Natural killer cell treated with Interleukin-12 subunit alpha and Interleukin-12 subunit beta and Interleukin-15 and Interleukin-18, amount 100 ng/mL, for 72 hours (primary cell): Measurements from ENCODE around the gene ACOT6. TPM values are rescaled to one million over a fixed set of nuclear protein-coding genes. Genes with fewer than 3 reads are reported as not detected.
"Not testable (repeated sequence)": the region's sequence is repeated elsewhere in the genome, so short reads cannot be mapped to it uniquely, and the experiment has no call there.

Experiments
- ATAC-seq, 2 donors: fragments of 150-1000 bp; cut with Tn5 transposase in 1 of 2; sonication (Bioruptor Pico), chemical (Tn5 transposase) in 1 of 2; 2 replicates each; pipeline ENCODE4 v1.10.0; 2021
- DNase-seq: peaks from one replicate; pipeline ENCODE4 v3.0.0; 2022; ENCODE audit warnings: low spot score
- H3K27ac Mint-ChIP-seq, 2 donors: 1 replicate in 1 of 2; 2 replicates in 1 of 2; pipeline ENCODE4 v1.8.0; 2022; ENCODE audit warnings: mixed read lengths in 2 of 2, mild to moderate bottlenecking in 1 of 2, moderate library complexity in 1 of 2
- H3K27me3 Mint-ChIP-seq, 2 donors: 1 replicate in 1 of 2; 2 replicates in 1 of 2; pipeline ENCODE4 v1.8.0; 2022; ENCODE audit warnings: mixed read lengths in 2 of 2
- H3K36me3 Mint-ChIP-seq: one replicate; pipeline ENCODE4 v1.8.0; 2022; ENCODE audit warnings: mixed read lengths
- H3K4me1 Mint-ChIP-seq, 2 donors: 1 replicate in 1 of 2; 2 replicates in 1 of 2; pipeline ENCODE4 v1.8.0; 2022; ENCODE audit warnings: low read depth in 2 of 2, mixed read lengths in 2 of 2, mild to moderate bottlenecking in 1 of 2
- H3K4me3 Mint-ChIP-seq: one replicate; pipeline ENCODE4 v1.8.0; 2022; ENCODE audit warnings: mixed read lengths
- H3K9me3 Mint-ChIP-seq: 2 replicates; pipeline ENCODE4 v1.8.0; 2022; ENCODE audit warnings: mixed read lengths
- total RNA-seq, 2 donors: library from RNA; stranded (reverse); gene quantifications; one replicate each; pipeline ENCODE4 v1.2.3, GENCODE V29; 2022

The ACOT6 gene
- total RNA-seq, 2 donors from 2014 or later: not detected

DNA sequence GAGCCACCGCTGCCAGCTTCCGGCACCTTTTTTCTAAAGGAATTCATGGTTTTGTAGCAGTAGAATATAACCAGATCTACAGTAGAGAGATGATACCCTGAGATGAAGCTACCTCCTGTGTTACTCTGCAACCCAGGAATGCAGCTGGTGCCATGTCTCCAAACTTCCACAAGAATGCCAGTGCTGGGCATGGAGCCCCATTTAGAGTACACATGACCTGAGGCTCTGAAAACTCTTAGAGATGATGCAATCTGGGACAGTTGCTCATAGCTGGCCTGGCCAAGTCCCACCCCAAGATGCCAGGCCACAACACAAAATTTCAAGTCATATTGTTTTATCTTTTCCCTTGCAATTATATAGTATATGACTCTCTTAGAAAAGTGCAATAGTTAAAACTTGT lies 35.1 kb upstream of the ACOT6 start:
- H3K27me3 Mint-ChIP-seq, DNase-seq, H3K4me1 Mint-ChIP-seq, ATAC-seq, H3K4me3 Mint-ChIP-seq, H3K9me3 Mint-ChIP-seq, H3K27ac Mint-ChIP-seq, H3K36me3 Mint-ChIP-seq: not testable (repeated sequence)

DNA sequence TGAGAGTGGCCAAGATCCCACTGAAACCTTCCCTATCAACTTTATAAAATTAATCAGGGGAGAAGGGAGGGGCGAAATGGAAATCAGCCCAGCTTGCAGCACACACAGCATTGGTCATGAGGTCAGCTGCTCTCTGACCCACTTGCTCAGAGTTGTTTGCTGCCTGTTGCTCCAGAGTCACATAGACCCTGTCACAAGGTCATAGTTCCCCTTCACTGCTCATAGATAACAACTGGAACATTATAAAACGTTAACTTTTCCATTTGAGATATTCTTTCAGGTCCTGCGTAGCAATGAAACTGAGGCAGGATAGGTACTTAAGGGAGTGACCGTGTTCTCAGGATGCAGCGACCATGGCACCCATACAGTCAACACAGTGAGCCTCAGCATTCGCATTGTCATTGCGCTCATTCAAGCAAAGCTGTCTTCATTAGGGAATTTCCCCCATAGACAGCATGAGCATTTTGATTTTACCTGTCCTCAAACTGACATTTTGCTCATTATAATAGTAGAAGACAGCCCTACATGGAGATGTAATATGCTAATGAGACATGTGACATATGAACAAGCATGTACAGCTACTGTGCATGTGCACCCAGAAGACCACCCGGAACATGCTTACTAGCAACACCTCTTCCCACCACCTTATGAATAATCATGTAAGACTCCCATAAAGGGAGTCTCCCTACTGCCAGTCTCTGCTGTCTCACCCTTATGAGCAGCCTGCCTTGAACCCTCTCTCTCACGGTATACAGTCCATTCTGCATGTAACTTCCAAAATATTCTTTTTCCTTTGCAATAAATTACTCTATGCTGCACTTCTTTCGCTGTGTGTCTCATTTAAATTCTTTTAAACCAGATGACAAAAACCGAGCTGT lies 30.0 kb upstream of the ACOT6 start:
- H3K4me1 Mint-ChIP-seq, DNase-seq, ATAC-seq, H3K9me3 Mint-ChIP-seq, H3K36me3 Mint-ChIP-seq, H3K27me3 Mint-ChIP-seq, H3K27ac Mint-ChIP-seq, H3K4me3 Mint-ChIP-seq: not testable (repeated sequence)

DNA sequence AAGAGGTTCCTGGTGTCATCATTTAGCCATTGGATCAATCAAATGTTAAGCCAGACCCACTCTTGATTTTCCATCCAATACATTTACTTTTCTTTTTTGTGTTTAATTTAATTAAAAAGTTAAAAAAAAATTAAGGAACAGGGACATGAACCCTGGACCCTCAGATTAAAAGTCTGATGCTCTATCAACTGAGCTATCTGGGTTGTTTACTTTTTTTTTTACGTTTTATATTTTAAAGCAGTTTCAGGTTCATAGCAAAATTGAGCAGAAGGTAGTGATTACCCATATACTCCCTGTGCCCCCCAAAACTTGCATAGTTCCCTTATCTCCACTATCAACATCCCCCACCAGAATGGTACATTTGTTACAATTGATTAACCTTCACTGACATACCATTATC lies 23.6 kb upstream of the ACOT6 start:
- ATAC-seq (no peak), DNase-seq (no peak)
- H3K36me3 Mint-ChIP-seq: no peaks in the 10 kb centered on the region
- no peak overlapping the region for H3K27ac Mint-ChIP-seq
- H3K27me3 Mint-ChIP-seq: no peaks in the 10 kb centered on the region
- peaks cover 5 to 12% of the 10 kb centered on the region in 2 donors for H3K4me1 Mint-ChIP-seq
- H3K9me3 Mint-ChIP-seq: no peaks in the 10 kb centered on the region
- H3K4me3 Mint-ChIP-seq: no peak overlapping the region

DNA sequence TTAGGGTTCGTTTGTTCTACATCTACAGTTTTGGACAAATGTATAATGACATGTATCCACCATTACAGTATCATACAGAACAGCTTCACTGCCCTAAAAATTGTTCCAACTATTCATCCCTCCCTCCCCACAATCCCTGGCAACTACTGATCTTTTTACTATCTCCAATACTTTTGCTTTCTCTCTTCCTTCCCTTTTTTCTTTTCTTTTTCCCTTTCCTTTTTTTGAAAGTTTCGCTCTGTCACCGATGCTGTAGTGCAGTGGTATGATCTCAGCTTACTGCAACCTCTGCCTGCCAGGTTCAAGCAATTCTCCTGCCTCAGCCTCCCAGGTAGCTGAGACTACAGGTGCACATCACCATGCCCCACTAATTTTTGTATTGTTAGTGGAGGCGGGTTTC lies 23.2 kb upstream of the ACOT6 start:
- no peak overlapping the region for H3K4me3 Mint-ChIP-seq
- ATAC-seq (no peak), DNase-seq (no peak)
- no peaks in the 10 kb centered on the region for H3K36me3 Mint-ChIP-seq
- no peak overlapping the region for H3K27ac Mint-ChIP-seq
- H3K27me3 Mint-ChIP-seq: no peaks in the 10 kb centered on the region
- peaks cover 5 to 13% of the 10 kb centered on the region in 2 donors for H3K4me1 Mint-ChIP-seq
- no peaks in the 10 kb centered on the region for H3K9me3 Mint-ChIP-seq

DNA sequence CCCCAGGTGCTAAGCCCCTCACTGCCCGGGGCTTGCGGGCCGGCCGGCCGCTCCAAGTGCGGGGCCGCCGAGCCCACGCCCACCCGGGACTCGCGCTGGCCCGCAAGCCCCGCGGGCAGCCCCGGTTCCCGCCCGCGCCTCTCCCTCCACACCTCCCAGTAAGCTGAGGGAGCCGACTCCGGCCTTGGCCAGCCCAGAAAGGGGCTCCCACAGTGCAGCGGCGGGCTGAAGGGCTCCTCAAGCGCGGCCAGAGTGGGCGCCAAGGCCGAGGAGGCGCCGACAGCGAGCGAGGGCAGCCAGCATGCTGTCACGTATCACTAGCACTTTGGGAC lies 21.7 kb upstream of the ACOT6 start:
- not testable (repeated sequence) for H3K9me3 Mint-ChIP-seq, DNase-seq, H3K27me3 Mint-ChIP-seq, H3K36me3 Mint-ChIP-seq, ATAC-seq, H3K27ac Mint-ChIP-seq
- Mint-ChIP-seq H3K4me3 (peak overlapping the region; percentile 69), H3K4me1 (peaks cover 5 to 13% of the 10 kb centered on the region in 2 donors)

DNA sequence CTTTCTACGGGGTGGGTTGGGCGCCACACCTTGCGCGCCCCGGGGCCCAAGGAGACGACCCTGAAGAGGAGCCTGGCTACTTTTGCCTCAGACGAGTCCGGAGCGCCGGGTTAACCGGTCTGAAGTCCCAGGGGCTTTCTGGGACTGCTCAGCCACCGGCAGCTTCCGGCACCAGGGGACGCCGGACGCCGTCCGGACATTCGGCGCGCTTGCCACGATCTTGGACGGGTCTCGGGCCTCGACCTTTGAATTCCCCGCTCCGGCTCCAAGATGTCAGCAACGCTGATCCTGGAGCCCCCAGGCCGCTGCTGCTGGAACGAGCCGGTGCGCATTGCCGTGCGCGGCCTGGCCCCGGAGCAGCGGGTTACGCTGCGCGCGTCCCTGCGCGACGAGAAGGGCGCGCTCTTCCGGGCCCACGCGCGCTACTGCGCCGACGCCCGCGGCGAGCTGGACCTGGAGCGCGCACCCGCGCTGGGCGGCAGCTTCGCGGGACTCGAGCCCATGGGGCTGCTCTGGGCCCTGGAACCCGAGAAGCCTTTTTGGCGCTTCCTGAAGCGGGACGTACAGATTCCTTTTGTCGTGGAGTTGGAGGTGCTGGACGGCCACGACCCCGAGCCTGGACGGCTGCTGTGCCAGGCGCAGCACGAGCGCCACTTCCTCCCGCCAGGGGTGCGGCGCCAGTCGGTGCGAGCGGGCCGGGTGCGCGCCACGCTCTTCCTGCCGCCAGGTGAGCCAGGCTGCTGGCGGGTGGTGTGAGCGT lies 20.4 kb upstream of the ACOT6 start, which contains the start of gene ACOT4:
Gene ACOT4, plus strand, starts transcription at position 184 of the 760 bp plus-strand sequence. Its CDS starts 87 bp downstream, at position 271.
- peak within 1 kb of the TSS; percentile 69 for H3K4me3 Mint-ChIP-seq
- H3K27me3 Mint-ChIP-seq: no peaks in the 10 kb centered on the region
- DNase-seq (peak; percentile 67), ATAC-seq (peak; percentile 88 to 91)
- peaks cover 5 to 13% of the 10 kb centered on the region in 2 donors for H3K4me1 Mint-ChIP-seq
- no peaks in the 10 kb centered on the region for H3K36me3 Mint-ChIP-seq
- H3K9me3 Mint-ChIP-seq: no peaks in the 10 kb centered on the region
- peak within 1 kb of the TSS; percentile 47 to 51 for H3K27ac Mint-ChIP-seq

DNA sequence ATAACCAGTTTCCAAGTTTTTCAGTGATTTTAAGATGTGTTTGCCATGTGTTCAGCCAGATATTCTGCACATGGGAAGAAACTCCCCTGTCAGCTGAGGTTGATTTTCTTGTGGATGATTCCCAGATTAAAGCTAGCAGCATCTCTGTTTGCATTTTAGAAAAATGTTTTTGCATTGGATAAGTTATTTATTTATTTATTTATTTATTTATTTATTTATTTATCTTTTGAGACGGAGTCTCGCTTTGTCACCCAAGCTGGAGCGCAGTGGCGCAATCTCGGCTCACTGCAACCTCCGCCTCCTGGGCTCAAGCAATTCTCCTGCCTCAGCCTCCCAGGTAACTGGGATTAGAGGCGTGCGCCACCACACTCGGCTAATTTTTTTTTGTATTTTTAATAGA lies 17.8 kb upstream of the ACOT6 start:
- no peak for ATAC-seq
- Mint-ChIP-seq H3K4me1 (peaks cover 5 to 13% of the 10 kb centered on the region in 2 donors), H3K36me3 (no peaks in the 10 kb centered on the region), H3K4me3 (no peak overlapping the region), H3K27me3 (no peaks in the 10 kb centered on the region), H3K9me3 (no peaks in the 10 kb centered on the region), H3K27ac (no peak overlapping the region)
- no peak for DNase-seq

DNA sequence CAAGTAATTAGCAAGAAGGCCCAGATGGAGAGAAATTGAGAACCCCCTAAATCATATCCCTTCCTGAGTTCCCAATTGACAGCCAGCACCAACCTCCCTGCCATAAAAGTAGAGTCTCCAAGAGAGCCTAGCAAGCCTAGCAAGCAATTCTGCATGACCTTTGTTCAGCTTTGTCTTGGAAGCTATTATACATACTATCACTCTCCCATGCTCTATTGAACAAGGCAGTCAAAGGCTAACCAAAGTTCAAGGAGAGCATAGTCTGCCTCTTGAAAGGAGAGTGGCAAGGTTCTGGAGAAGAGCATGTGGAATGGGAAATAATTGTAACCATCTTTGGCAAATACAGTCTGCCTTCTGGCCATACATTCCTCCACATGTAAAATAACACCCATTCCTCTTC lies 12.8 kb upstream of the ACOT6 start:
- Mint-ChIP-seq H3K4me3 (no peak overlapping the region), H3K27ac (no peak overlapping the region), H3K36me3 (no peaks in the 10 kb centered on the region), H3K27me3 (no peaks in the 10 kb centered on the region), H3K9me3 (no peaks in the 10 kb centered on the region), H3K4me1 (no peaks in the 10 kb centered on the region)
- DNase-seq (no peak), ATAC-seq (no peak)

DNA sequence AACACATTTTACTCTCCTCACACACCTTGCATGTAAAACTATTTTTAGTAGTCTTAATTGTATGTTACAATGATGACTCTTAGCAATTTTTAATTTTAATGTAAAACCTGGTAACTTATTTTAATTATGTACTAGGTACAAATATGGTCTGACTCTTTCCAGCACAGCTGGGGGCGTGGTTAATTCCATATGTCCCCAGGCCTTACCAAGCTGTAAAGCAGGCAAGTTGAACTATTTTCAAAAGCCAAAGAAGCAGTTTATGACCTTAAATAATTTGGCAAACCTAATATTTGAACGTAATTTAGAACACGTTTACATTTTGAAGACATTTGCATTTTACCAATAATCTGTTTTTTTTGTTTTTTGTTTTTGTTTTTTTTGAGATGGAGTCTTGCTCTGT lies 9.3 kb upstream of the ACOT6 start:
- ATAC-seq: no peak
- Mint-ChIP-seq H3K4me3 (no peak overlapping the region), H3K9me3 (no peaks in the 10 kb centered on the region)

DNA sequence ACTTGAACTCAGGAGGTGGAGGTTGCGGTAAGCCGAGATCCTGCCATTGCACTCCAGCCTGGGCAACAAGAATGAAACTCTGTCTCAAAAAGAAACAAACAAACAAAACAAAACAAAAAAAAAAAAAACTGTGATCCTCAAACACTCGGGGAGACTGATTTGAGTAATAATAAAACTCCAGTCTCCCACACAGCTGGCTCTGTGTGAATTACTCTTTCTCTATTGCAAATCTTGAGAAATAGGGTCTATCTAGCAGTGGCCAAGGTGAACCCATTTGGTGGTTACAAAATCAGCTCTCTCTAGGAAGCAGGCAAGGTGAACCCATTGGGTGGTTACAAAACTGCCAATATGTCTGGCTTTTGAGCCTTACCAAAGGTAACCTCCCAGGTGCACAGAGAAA lies 6.0 kb upstream of the ACOT6 start:
- Mint-ChIP-seq H3K27ac (no peak overlapping the region), H3K4me1 (peaks cover 0 to 3% of the 10 kb centered on the region in 2 donors), H3K27me3 (peaks cover 0 to 2% of the 10 kb centered on the region in 2 donors), H3K4me3 (no peak overlapping the region), H3K36me3 (no peaks in the 10 kb centered on the region), H3K9me3 (no peaks in the 10 kb centered on the region)
- ATAC-seq (no peak), DNase-seq (no peak)

More for the DNA sequence above, 9.3 kb upstream of the ACOT6 start:
- H3K27ac Mint-ChIP-seq: no peak overlapping the region
- DNase-seq: no peak
- H3K4me1 Mint-ChIP-seq: no peaks in the 10 kb centered on the region
- no peaks in the 10 kb centered on the region for H3K36me3 Mint-ChIP-seq
- no peaks in the 10 kb centered on the region for H3K27me3 Mint-ChIP-seq

DNA sequence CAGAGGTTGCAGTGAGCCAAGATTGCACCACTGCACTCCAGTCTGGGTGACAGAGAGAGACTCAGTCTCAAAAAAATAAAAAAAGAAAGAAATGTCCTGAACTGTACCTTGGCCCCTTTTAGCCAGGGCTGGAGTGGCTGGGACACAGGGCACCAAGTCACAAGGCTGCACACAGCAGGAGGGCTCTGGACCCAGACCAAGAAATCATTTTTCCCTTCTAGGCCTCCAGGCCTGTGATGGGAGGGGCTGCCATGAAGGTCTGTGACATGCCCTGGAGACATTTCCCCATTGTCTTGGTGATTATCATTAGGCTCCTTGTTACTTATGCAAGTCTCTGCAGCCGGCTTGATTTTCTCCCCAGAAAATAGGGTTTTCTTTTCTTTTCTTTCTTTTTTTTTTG lies 5.1 kb upstream of the ACOT6 start:
- no peaks in the 10 kb centered on the region for H3K36me3 Mint-ChIP-seq
- H3K27me3 Mint-ChIP-seq: peaks cover 0 to 2% of the 10 kb centered on the region in 2 donors
- peaks cover 0 to 4% of the 10 kb centered on the region in 2 donors for H3K4me1 Mint-ChIP-seq
- H3K4me3 Mint-ChIP-seq: no peak overlapping the region
- ATAC-seq: no peak
- DNase-seq: no peak
- H3K27ac Mint-ChIP-seq: no peak overlapping the region
- H3K9me3 Mint-ChIP-seq: no peaks in the 10 kb centered on the region

DNA sequence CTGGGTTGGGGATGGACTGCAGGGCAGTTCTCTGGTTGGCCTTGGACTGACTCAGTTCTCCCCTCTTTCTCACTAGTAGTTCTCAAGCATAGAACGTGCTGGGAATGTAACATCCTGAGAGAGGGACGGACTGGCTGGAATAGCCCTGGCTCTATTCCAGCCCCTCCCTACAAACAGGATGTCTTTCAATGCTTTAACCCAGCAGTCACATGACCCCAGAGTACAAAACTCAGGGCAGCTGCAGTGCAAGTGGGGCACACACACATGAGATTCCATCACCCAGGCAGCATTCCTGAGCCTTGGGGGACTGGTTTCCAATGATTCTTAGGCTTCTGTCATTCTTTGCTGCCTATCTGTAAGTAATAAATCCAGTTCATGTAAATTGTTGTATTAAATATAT lies 1.6 kb upstream of the ACOT6 start:
- H3K36me3 Mint-ChIP-seq: no peaks in the 10 kb centered on the region
- DNase-seq (no peak), ATAC-seq (no peak)
- H3K4me3 Mint-ChIP-seq: no peak overlapping the region
- no peak overlapping the region for H3K27ac Mint-ChIP-seq
- no peaks in the 10 kb centered on the region for H3K9me3 Mint-ChIP-seq
- H3K4me1 Mint-ChIP-seq: peaks cover 7 to 11% of the 10 kb centered on the region in 2 donors
- peaks cover 0 to 2% of the 10 kb centered on the region in 2 donors for H3K27me3 Mint-ChIP-seq

DNA sequence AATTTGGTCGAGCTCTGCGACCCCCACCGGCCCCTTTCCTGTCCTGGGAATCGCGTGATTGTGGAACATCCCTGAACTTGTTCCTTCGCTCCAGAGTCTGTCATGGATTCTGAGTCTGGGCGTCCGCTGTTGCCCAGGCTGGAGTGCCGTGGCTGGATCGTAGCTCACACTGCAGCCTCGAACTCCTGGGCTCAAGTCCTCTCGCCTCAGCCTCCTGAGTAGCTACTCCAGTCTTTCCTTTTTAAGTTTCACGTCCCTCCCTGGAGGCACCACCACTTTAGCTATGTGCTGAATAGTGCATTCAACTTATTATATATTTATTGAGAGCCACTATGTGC lies 698 bp downstream of the ACOT6 start:
- ATAC-seq: no peak
- H3K27ac Mint-ChIP-seq: peak overlapping the region; percentile 65 to 85

DNA sequence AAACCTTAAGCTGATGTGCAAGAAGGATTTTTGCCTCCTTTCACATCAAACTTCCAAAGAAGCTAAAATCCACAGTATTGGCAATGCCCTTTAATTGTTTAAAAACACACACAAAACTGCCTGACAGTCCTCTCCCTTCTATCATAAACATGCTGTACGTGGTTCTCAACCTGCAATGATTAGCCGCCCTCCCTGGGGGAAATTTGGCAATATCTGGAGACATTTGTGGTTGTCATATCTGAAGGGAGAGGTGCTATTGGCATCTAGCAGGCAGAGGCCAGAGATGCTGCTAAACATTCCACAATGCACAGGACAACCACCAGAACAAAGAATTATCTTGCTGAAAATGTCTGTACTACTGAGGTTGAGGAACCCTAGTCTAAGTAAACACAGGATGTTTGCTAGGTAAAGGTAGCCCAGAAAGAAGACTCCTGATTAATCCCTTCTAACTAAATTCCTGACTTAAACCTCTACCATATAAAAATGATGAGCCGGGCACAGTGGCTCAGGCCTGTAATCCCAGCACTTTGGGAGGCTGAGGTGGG lies 1.2 kb downstream of the ACOT6 start:
- ATAC-seq: no peak

More for the DNA sequence above, 698 bp downstream of the ACOT6 start:
- H3K36me3 Mint-ChIP-seq: no peaks in the 10 kb centered on the region
- DNase-seq: no peak
- no peaks in the 10 kb centered on the region for H3K9me3 Mint-ChIP-seq
- peak overlapping the region; percentile 78 for H3K4me3 Mint-ChIP-seq
- peaks cover 0 to 2% of the 10 kb centered on the region in 2 donors for H3K27me3 Mint-ChIP-seq
- peaks cover 7 to 11% of the 10 kb centered on the region in 2 donors for H3K4me1 Mint-ChIP-seq

More for the DNA sequence above, 1.2 kb downstream of the ACOT6 start:
- Mint-ChIP-seq H3K4me1 (peaks cover 7 to 11% of the 10 kb centered on the region in 2 donors), H3K4me3 (peak overlapping the region; percentile 78), H3K36me3 (no peaks in the 10 kb centered on the region), H3K27me3 (no peaks in the 10 kb centered on the region), H3K9me3 (no peaks in the 10 kb centered on the region), H3K27ac (peak overlapping the region; percentile 65 to 85)
- DNase-seq: no peak
